ENCODE measurements around the gene A1BG.
"Not testable (repeated sequence)": the region's sequence is repeated elsewhere in the genome, so short reads cannot be mapped to it uniquely, and the experiment has no call there.

GRCh38 chr19:58348080-58348479 lies 5.2 kb downstream of the A1BG start:
- TF ChIP-seq CTCF (IDR thresholded peaks at IDR 0.05 in 8 of 11, conservative IDR thresholded peaks at IDR 0.05 in 3 of 11); POLR2AphosphoS5 (IDR thresholded peaks at IDR 0.05); POLR2A (IDR thresholded peaks at IDR 0.05): not testable (repeated sequence)

All from spleen (tissue), 7 donors.